22Rv1 (cell line): ENCODE results near the gene ARHGAP45.

Experiments used
- ZFX ChIP-seq: fragments of 450-650 bp; IDR thresholded peaks from 2 replicates; pipeline ENCODE4 v1.6.1; 2017; ENCODE audit warnings: antibody characterized with exemption, borderline replicate concordance
- TF ChIP-seq, protein P1 (sequence below): fragments of 450-650 bp; IDR thresholded peaks from 2 replicates; pipeline ENCODE4 v1.5.1; 2017; ENCODE audit warnings: mild to moderate bottlenecking

DNA sequence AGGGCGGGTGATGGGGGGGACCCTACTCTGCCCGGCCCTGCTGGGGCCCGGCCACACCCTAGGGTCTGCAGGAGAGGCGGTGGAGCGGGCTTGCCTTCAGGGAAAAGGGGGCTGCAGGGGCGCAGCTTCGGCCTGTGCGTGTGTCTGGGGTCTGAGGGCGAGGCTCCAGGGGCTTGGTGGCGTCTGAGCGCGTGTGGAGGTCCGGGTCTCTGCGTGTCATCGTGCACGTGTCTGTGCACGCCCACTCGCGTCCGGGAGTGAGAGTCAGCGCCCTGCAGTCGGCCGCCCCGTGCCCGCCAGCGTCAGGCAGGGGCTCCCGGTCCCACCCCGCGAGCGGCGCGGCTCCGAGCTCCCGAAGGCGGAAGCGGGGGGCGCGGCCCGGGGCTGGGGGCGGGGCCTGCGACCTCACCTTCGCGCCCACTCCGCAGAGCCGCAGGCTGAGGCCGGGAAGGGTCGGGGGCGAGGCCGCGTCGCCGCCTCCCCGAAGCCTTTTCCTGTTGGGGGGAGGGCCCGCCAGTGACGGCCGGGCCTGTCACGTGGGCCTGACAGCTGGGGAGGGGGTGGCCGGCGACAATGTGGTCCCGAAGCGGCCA lies at the start of gene ARHGAP45:
- TF ChIP-seq, protein P1, sequence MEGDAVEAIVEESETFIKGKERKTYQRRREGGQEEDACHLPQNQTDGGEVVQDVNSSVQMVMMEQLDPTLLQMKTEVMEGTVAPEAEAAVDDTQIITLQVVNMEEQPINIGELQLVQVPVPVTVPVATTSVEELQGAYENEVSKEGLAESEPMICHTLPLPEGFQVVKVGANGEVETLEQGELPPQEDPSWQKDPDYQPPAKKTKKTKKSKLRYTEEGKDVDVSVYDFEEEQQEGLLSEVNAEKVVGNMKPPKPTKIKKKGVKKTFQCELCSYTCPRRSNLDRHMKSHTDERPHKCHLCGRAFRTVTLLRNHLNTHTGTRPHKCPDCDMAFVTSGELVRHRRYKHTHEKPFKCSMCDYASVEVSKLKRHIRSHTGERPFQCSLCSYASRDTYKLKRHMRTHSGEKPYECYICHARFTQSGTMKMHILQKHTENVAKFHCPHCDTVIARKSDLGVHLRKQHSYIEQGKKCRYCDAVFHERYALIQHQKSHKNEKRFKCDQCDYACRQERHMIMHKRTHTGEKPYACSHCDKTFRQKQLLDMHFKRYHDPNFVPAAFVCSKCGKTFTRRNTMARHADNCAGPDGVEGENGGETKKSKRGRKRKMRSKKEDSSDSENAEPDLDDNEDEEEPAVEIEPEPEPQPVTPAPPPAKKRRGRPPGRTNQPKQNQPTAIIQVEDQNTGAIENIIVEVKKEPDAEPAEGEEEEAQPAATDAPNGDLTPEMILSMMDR, result no peak
- TF ChIP-seq ZFX, result no peak
